GM12878 (cell line): Measurements from ENCODE around the gene PLCG2. TPM values are rescaled to one million over a fixed set of nuclear protein-coding genes. Genes with fewer than 3 reads are reported as not detected.
A peak's percentile ranks its signal among the peaks of the same experiment; 100 is the strongest.

Source experiments
- CBFB ChIP-seq: IDR thresholded peaks from 2 replicates; pipeline ENCODE4 v1.6.1; 2016; ENCODE audit warnings: antibody characterized with exemption, low read depth
- CBX3 ChIP-seq: fragments of 200-600 bp; sonication (generic); IDR thresholded peaks from 2 replicates; pipeline ENCODE4 v1.6.1; 2016; ENCODE audit warnings: low read depth, borderline replicate concordance
- CHD4 ChIP-seq: fragments of 200-600 bp; sonication (generic); IDR thresholded peaks from 2 replicates; pipeline ENCODE4 v1.6.1; 2016; ENCODE audit warnings: mild to moderate bottlenecking
- E2F4 ChIP-seq: IDR thresholded peaks from 2 replicates; pipeline ENCODE4 v1.6.1; 2012; ENCODE audit warnings: low read depth, low read length, improper control_type of control experiment
- EP300 ChIP-seq, 2 experiments: fragments of 150-350 bp in 1 of 2; IDR thresholded peaks; 2 replicates each; pipeline ENCODE4 v1.6.1; 2011 to 2012; ENCODE audit warnings: low read depth in 2 of 2, low read length in 2 of 2, borderline replicate concordance in 1 of 2, improper control_type of control experiment in 1 of 2, inconsistent platforms in 1 of 2; ENCODE audit not compliant: control insufficient read depth in 1 of 2
- FOXM1 ChIP-seq: IDR thresholded peaks from 2 replicates; pipeline ENCODE4 v1.6.1; 2012; ENCODE audit warnings: low read depth, mild to moderate bottlenecking, inconsistent platforms, low read length, moderate library complexity
- GATAD2B ChIP-seq: fragments of 450-650 bp; conservative IDR thresholded peaks from 2 replicates; pipeline ENCODE4 v1.6.1; 2017; ENCODE audit warnings: low read depth, mild to moderate bottlenecking, moderate library complexity
- HDAC2 ChIP-seq: fragments of 200-600 bp; sonication (generic); IDR thresholded peaks from 2 replicates; pipeline ENCODE4 v1.6.1; 2017
- JUNB ChIP-seq: IDR thresholded peaks from 2 replicates; pipeline ENCODE4 v1.6.1; 2016; ENCODE audit warnings: antibody characterized with exemption, mild to moderate bottlenecking
- MAX ChIP-seq: IDR thresholded peaks from 2 replicates; pipeline ENCODE4 v1.6.1; 2012; ENCODE audit warnings: low read depth, low read length, improper control_type of control experiment
- MEF2B ChIP-seq: fragments of 450-650 bp; IDR thresholded peaks from 2 replicates; pipeline ENCODE4 v1.6.1; 2018; ENCODE audit warnings: mild to moderate bottlenecking, moderate library complexity; ENCODE audit not compliant: partially characterized antibody, poor library complexity, severe bottlenecking
- MYC ChIP-seq: IDR thresholded peaks from 2 replicates; pipeline ENCODE4 v1.6.1; 2011; ENCODE audit warnings: mild to moderate bottlenecking, low read length, moderate library complexity, inconsistent platforms; ENCODE audit not compliant: insufficient read depth, insufficient replicate concordance, insufficient read length, severe bottlenecking
- NFIC ChIP-seq: IDR thresholded peaks from 2 replicates; pipeline ENCODE4 v1.6.1; 2012; ENCODE audit warnings: low read depth, mild to moderate bottlenecking, inconsistent platforms, low read length, moderate library complexity
- POLR2AphosphoS2 ChIP-seq: IDR thresholded peaks from 2 replicates; pipeline ENCODE4 v1.6.1; 2011; ENCODE audit warnings: low read depth, mild to moderate bottlenecking, low read length, improper control_type of control experiment, moderate library complexity
- RCOR1 ChIP-seq: conservative IDR thresholded peaks from 2 replicates; pipeline ENCODE4 v1.6.1; 2012; ENCODE audit warnings: low read depth, low read length, improper control_type of control experiment
- RFX5 ChIP-seq: IDR thresholded peaks from 2 replicates; pipeline ENCODE4 v1.6.1; 2011; ENCODE audit warnings: low read depth, low read length, improper control_type of control experiment
- SIX5 ChIP-seq: IDR thresholded peaks from 2 replicates; pipeline ENCODE4 v1.6.1; 2011; ENCODE audit warnings: mild to moderate bottlenecking, low read depth, low read length, moderate library complexity; ENCODE audit not compliant: severe bottlenecking
- SREBF2 ChIP-seq: IDR thresholded peaks from 2 replicates; pipeline ENCODE4 v1.6.1; 2012; ENCODE audit warnings: mild to moderate bottlenecking, low read length
- STAT1 ChIP-seq: fragments of 450-650 bp; conservative IDR thresholded peaks from 2 replicates; pipeline ENCODE4 v1.6.1; 2014; ENCODE audit warnings: antibody characterized with exemption, mild to moderate bottlenecking
- ZBED1 ChIP-seq: IDR thresholded peaks from 2 replicates; pipeline ENCODE4 v1.6.1; 2016; ENCODE audit warnings: borderline replicate concordance
- ZNF687 ChIP-seq: fragments of 450-650 bp; IDR thresholded peaks from 2 replicates; pipeline ENCODE4 v1.6.1; 2017; ENCODE audit warnings: mild to moderate bottlenecking, moderate library complexity
- ZZZ3 ChIP-seq: IDR thresholded peaks from 2 replicates; pipeline ENCODE4 v1.6.1; 2011; ENCODE audit warnings: low read depth; ENCODE audit not compliant: control insufficient read depth, insufficient read length
- polyA plus RNA-seq, 11 experiments: library from polyadenylated mRNA; depleted of rRNA in 4 of 11; unstranded in 6 of 11; stranded (reverse) in 5 of 11; fragments of >200 nt; fragmentation: Nextera tagmentation in 4 of 11; fragmentation: Illumina TruSeq in 1 of 11; extraction: Ambion mirVana in 4 of 11; extraction: Trizol in 1 of 11; gene quantifications; 1 replicate in 1 of 11; 2 replicates in 10 of 11; pipeline versions ENCODE4 v1.2.1 to v1.2.3, GENCODE V29; 2011 to 2016; ENCODE audit warnings: inconsistent platforms in 2 of 11, missing spikeins in 2 of 11, low read depth in 1 of 11
- total RNA-seq, 4 experiments: library from RNA; depleted of rRNA in 3 of 4; stranded (reverse); fragments of >200 nt in 3 of 4; fragmentation: Illumina TruSeq in 1 of 4; extraction: Trizol in 1 of 4; gene quantifications; 2 replicates each; pipeline versions ENCODE4 v1.2.1 to v1.2.3, GENCODE V29; 2013 to 2021
- TF ChIP-seq, protein P1 (sequence below): fragments of 450-650 bp; IDR thresholded peaks from 2 replicates; pipeline ENCODE4 v1.6.1; 2016; ENCODE audit warnings: mild to moderate bottlenecking, moderate library complexity, borderline replicate concordance

PLCG2 gene
- total and polyA plus RNA-seq, 10 of the 15 experiments (the other 5 are each of a cell fraction or from before 2014, with no cell fraction given), result 47.6 to 256 (median 149) TPM

DNA sequence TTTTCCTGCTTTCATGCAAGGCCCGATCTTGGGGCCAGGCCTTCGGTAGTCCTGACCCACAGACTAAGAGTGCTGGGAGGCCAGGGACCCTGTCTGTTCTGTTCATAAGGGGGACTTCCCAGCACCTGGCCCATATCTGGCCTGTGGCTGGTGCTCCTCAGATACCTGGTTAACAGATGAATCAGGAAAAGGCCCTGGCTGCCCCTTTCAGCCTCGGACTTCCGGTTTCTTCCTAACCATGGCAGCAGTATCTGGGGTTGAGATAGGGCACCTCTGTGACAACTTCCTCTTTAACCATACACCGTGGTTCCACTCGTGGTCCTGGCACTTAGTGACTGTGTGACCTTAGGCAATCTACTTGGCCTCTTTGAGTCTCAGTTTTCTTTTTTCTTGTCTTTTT, 18.4 kb downstream of the PLCG2 start (continued):
- TF ChIP-seq NFIC (peak; percentile 81), JUNB (peak; percentile 39), STAT1 (no peak), HDAC2 (no peak), MAX (no peak), RFX5 (no peak), E2F4 (no peak), POLR2AphosphoS2 (no peak), MYC (no peak), SREBF2 (no peak), FOXM1 (peak; percentile 75), ZZZ3 (no peak), CHD4 (no peak), EP300 (IDR thresholded peaks at IDR 0.05; ENCODE audit: borderline replicate concordance in 1 of 2, control insufficient read depth in 1 of 2, low read depth in 2 of 2, low read length in 2 of 2) (0 out of 4 replicates have a peak, but pooled peaks of 1 of the 2 experiments have one; percentile 23), CBFB (no peak), SIX5 (no peak), MEF2B (peak; percentile 35), ZBED1 (peak; percentile 46; the same call in 1 of the 2 replicates), RCOR1 (no peak), ZNF687 (peak; percentile 98), GATAD2B (peak; percentile 72), CBX3 (no peak)
- TF ChIP-seq, protein P1, sequence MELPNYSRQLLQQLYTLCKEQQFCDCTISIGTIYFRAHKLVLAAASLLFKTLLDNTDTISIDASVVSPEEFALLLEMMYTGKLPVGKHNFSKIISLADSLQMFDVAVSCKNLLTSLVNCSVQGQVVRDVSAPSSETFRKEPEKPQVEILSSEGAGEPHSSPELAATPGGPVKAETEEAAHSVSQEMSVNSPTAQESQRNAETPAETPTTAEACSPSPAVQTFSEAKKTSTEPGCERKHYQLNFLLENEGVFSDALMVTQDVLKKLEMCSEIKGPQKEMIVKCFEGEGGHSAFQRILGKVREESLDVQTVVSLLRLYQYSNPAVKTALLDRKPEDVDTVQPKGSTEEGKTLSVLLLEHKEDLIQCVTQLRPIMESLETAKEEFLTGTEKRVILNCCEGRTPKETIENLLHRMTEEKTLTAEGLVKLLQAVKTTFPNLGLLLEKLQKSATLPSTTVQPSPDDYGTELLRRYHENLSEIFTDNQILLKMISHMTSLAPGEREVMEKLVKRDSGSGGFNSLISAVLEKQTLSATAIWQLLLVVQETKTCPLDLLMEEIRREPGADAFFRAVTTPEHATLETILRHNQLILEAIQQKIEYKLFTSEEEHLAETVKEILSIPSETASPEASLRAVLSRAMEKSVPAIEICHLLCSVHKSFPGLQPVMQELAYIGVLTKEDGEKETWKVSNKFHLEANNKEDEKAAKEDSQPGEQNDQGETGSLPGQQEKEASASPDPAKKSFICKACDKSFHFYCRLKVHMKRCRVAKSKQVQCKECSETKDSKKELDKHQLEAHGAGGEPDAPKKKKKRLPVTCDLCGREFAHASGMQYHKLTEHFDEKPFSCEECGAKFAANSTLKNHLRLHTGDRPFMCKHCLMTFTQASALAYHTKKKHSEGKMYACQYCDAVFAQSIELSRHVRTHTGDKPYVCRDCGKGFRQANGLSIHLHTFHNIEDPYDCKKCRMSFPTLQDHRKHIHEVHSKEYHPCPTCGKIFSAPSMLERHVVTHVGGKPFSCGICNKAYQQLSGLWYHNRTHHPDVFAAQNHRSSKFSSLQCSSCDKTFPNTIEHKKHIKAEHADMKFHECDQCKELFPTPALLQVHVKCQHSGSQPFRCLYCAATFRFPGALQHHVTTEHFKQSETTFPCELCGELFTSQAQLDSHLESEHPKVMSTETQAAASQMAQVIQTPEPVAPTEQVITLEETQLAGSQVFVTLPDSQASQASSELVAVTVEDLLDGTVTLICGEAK, result peak; percentile 70; the same call in 1 of the 2 replicates
